ENCODE results near the gene PLXNA3. TPM values are rescaled to one million over a fixed set of nuclear protein-coding genes. Genes with fewer than 3 reads are reported as not detected.

PLXNA3 gene
- total and polyA plus RNA-seq, 2 experiments from 2014 or later, result 2.7 to 5.4 TPM

GRCh38 chrX:154463611-154464220 is 5.6 kb downstream of the PLXNA3 start (continued):
- TF ChIP-seq, protein P1, sequence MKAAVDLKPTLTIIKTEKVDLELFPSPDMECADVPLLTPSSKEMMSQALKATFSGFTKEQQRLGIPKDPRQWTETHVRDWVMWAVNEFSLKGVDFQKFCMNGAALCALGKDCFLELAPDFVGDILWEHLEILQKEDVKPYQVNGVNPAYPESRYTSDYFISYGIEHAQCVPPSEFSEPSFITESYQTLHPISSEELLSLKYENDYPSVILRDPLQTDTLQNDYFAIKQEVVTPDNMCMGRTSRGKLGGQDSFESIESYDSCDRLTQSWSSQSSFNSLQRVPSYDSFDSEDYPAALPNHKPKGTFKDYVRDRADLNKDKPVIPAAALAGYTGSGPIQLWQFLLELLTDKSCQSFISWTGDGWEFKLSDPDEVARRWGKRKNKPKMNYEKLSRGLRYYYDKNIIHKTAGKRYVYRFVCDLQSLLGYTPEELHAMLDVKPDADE (IDR thresholded peaks at IDR 0.05), result no peak
- no peak for TF ChIP-seq JUNB (IDR thresholded peaks at IDR 0.05; ENCODE audit: unreplicated experiment)
- no peak for TF ChIP-seq CREB1 (CRISPR knock-in tag; IDR thresholded peaks at IDR 0.05; ENCODE audit: low read depth)
- no peak for TF ChIP-seq EZH2phosphoT487 (IDR thresholded peaks at IDR 0.05; ENCODE audit: unreplicated experiment)

- Histone ChIP-seq H3K27ac (ENCODE audit: low read depth) (no peak overlapping the region), H3K9me2 (ENCODE audit: insufficient read depth) (no peaks in the 10 kb centered on the region), H3K27me3 (ENCODE audit: insufficient read depth) (no peaks in the 10 kb centered on the region), H3K36me3 (ENCODE audit: insufficient read depth) (no peaks in the 10 kb centered on the region), H3K4me3 (no peak overlapping the region), H3K79me2 (replicated peaks; ENCODE audit: insufficient read depth) (no peaks in the 10 kb centered on the region), H3K4me1 (ENCODE audit: insufficient read depth) (no peaks in the 10 kb centered on the region), H3K4me2 (no peak overlapping the region), H3F3A (replicated peaks; ENCODE audit: low read depth) (no peaks in the 10 kb centered on the region), H4K20me1 (replicated peaks; ENCODE audit: insufficient read depth) (no peaks in the 10 kb centered on the region), H2AFZ (no peak overlapping the region)
- Mint-ChIP-seq H3K4me1 (no peaks in the 10 kb centered on the region), H3K27me3 (ENCODE audit: insufficient read depth, low read depth, poor library complexity) (no peaks in the 10 kb centered on the region), H3K36me3 (ENCODE audit: low read depth) (peaks cover 10% of the 10 kb centered on the region; the same call in 2 of the 3 replicates), H3K9me3 (no peaks in the 10 kb centered on the region), H3K4me3 (no peak overlapping the region), H3K27ac (no peak overlapping the region)
- DNase-seq (ENCODE audit: low spot score), result no peak
- no peak for ATAC-seq
- no peak for TF ChIP-seq POLR2AphosphoS5 (IDR thresholded peaks at IDR 0.05; ENCODE audit: low read depth)
- no peak for TF ChIP-seq STAT1 (IDR thresholded peaks at IDR 0.05; ENCODE audit: unreplicated experiment)
- TF ChIP-seq, protein P1 (IDR thresholded peaks at IDR 0.05), result no peak
Observed at GRCh38 chrX:154464806-154465365, 6.8 kb downstream of the PLXNA3 start.

- Histone ChIP-seq H3K27ac (ENCODE audit: low read depth) (no peak overlapping the region), H4K20me1 (replicated peaks; ENCODE audit: insufficient read depth) (no peaks in the 10 kb centered on the region), H3K4me3 (no peak overlapping the region), H3K36me3 (ENCODE audit: insufficient read depth) (no peaks in the 10 kb centered on the region), H3K4me2 (no peak overlapping the region), H3F3A (replicated peaks; ENCODE audit: low read depth) (no peaks in the 10 kb centered on the region), H3K79me2 (replicated peaks; ENCODE audit: insufficient read depth) (no peaks in the 10 kb centered on the region), H3K9me2 (ENCODE audit: insufficient read depth) (no peaks in the 10 kb centered on the region), H2AFZ (no peak overlapping the region), H3K27me3 (ENCODE audit: insufficient read depth) (no peaks in the 10 kb centered on the region), H3K4me1 (ENCODE audit: insufficient read depth) (no peaks in the 10 kb centered on the region)
- peaks cover 12% of the 10 kb centered on the region for H3K36me3 Mint-ChIP-seq (ENCODE audit: low read depth)
- H3K4me3 Mint-ChIP-seq, result no peak overlapping the region
- H3K27me3 Mint-ChIP-seq (ENCODE audit: insufficient read depth, low read depth, poor library complexity), result no peaks in the 10 kb centered on the region
- no peak overlapping the region for H3K27ac Mint-ChIP-seq
- no peaks in the 10 kb centered on the region for H3K4me1 Mint-ChIP-seq
- DNase-seq (ENCODE audit: low spot score), result no peak
- no peak for ATAC-seq
- H3K9me3 Mint-ChIP-seq, result no peaks in the 10 kb centered on the region
- TF ChIP-seq ZNF114 (CRISPR knock-in tag; IDR thresholded peaks at IDR 0.05), result no peak
- TF ChIP-seq POLR2AphosphoS5 (IDR thresholded peaks at IDR 0.05; ENCODE audit: low read depth), result no peak
- TF ChIP-seq JUNB (IDR thresholded peaks at IDR 0.05; ENCODE audit: unreplicated experiment), result no peak
- TF ChIP-seq STAT1 (IDR thresholded peaks at IDR 0.05; ENCODE audit: unreplicated experiment), result no peak
- TF ChIP-seq, protein P2, sequence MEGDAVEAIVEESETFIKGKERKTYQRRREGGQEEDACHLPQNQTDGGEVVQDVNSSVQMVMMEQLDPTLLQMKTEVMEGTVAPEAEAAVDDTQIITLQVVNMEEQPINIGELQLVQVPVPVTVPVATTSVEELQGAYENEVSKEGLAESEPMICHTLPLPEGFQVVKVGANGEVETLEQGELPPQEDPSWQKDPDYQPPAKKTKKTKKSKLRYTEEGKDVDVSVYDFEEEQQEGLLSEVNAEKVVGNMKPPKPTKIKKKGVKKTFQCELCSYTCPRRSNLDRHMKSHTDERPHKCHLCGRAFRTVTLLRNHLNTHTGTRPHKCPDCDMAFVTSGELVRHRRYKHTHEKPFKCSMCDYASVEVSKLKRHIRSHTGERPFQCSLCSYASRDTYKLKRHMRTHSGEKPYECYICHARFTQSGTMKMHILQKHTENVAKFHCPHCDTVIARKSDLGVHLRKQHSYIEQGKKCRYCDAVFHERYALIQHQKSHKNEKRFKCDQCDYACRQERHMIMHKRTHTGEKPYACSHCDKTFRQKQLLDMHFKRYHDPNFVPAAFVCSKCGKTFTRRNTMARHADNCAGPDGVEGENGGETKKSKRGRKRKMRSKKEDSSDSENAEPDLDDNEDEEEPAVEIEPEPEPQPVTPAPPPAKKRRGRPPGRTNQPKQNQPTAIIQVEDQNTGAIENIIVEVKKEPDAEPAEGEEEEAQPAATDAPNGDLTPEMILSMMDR (conservative IDR thresholded peaks at IDR 0.05; ENCODE audit: low read depth in 2 of 2), result no peak
- TF ChIP-seq REST (IDR thresholded peaks at IDR 0.05; ENCODE audit: unreplicated experiment), result no peak
- TF ChIP-seq NANOG (IDR thresholded peaks at IDR 0.05; ENCODE audit: borderline replicate concordance), result no peak
- TF ChIP-seq, protein P1 (IDR thresholded peaks at IDR 0.05), result no peak
- no peak for TF ChIP-seq EZH2phosphoT487 (IDR thresholded peaks at IDR 0.05; ENCODE audit: unreplicated experiment)
Observed at GRCh38 chrX:154465601-154466000, 7.5 kb downstream of the PLXNA3 start.

Measured in GM23338 (cell line).